ENCODE results near the gene GAPDH.

- TF ChIP-seq CTCF (IDR thresholded peaks at IDR 0.05) (no peak), EZH2 (IDR thresholded peaks at IDR 0.05) (no peak), EZH2phosphoT487 (IDR thresholded peaks at IDR 0.05) (no peak)
These were observed 15.4 kb downstream of the GAPDH start for GRCh38 chr12:6549684-6550151.
